Stimulated activated naive CD8-positive, alpha-beta T cell treated with anti-CD3 and anti-CD28 coated beads, Interleukin-15, Interleukin-2, amounts not matched to agents 100 ng/mL and 50 ng/mL, for 24 hours (primary cell): Measurements from ENCODE around the gene CPEB1.
"Not testable (repeated sequence)": the region's sequence is repeated elsewhere in the genome, so short reads cannot be mapped to it uniquely, and the experiment has no call there.

ENCODE experiments used
- H3K27ac Mint-ChIP-seq: one replicate; pipeline ENCODE4 v1.8.0; 2021; ENCODE audit warnings: mild to moderate bottlenecking, mixed read lengths
- H3K27me3 Mint-ChIP-seq: one replicate; pipeline ENCODE4 v1.8.0; 2021; ENCODE audit warnings: mixed read lengths
- H3K36me3 Mint-ChIP-seq: one replicate; pipeline ENCODE4 v1.8.0; 2021; ENCODE audit warnings: low read depth, mixed read lengths
- H3K4me1 Mint-ChIP-seq: one replicate; pipeline ENCODE4 v1.8.0; 2021; ENCODE audit warnings: low read depth, mixed read lengths
- H3K4me3 Mint-ChIP-seq: one replicate; pipeline ENCODE4 v1.8.0; 2021; ENCODE audit warnings: mild to moderate bottlenecking, mixed read lengths
- H3K9me3 Mint-ChIP-seq: one replicate; pipeline ENCODE4 v1.8.0; 2021; ENCODE audit warnings: mixed read lengths

CPEB1 gene

GRCh38 chr15:82656641-82657266 lies 9.6 kb upstream of the CPEB1 start:
- Mint-ChIP-seq H3K27ac (no peak overlapping the region), H3K27me3 (peaks cover 7% of the 10 kb centered on the region)

GRCh38 chr15:82655606-82656005 lies 8.4 kb upstream of the CPEB1 start:
- H3K27ac Mint-ChIP-seq, result no peak overlapping the region
- no peaks in the 10 kb centered on the region for H3K4me1 Mint-ChIP-seq
- H3K27me3 Mint-ChIP-seq, result peaks cover 7% of the 10 kb centered on the region
- H3K4me3 Mint-ChIP-seq, result no peak overlapping the region
- H3K9me3 Mint-ChIP-seq, result no peaks in the 10 kb centered on the region
- H3K36me3 Mint-ChIP-seq, result no peaks in the 10 kb centered on the region

More at GRCh38 chr15:82656641-82657266, 9.6 kb upstream of the CPEB1 start:
- no peaks in the 10 kb centered on the region for H3K4me1 Mint-ChIP-seq
- H3K36me3 Mint-ChIP-seq, result no peaks in the 10 kb centered on the region
- H3K4me3 Mint-ChIP-seq, result no peak overlapping the region
- H3K9me3 Mint-ChIP-seq, result no peaks in the 10 kb centered on the region

- Mint-ChIP-seq H3K9me3 (no peaks in the 10 kb centered on the region), H3K4me3 (no peak overlapping the region), H3K36me3 (no peaks in the 10 kb centered on the region), H3K4me1 (no peaks in the 10 kb centered on the region), H3K27me3 (peaks cover 12% of the 10 kb centered on the region), H3K27ac (no peak overlapping the region)
These were observed 6.5 kb upstream of the CPEB1 start for GRCh38 chr15:82653483-82654168.

- H3K4me1 Mint-ChIP-seq, result peaks cover 5% of the 10 kb centered on the region
- no peak overlapping the region for H3K4me3 Mint-ChIP-seq
- H3K9me3 Mint-ChIP-seq, result no peaks in the 10 kb centered on the region
- no peaks in the 10 kb centered on the region for H3K36me3 Mint-ChIP-seq
- H3K27me3 Mint-ChIP-seq, result peaks cover 18% of the 10 kb centered on the region
- H3K27ac Mint-ChIP-seq, result no peak overlapping the region
These were observed 4.5 kb upstream of the CPEB1 start for GRCh38 chr15:82651708-82652107.

GRCh38 chr15:82650046-82650670 lies 3.0 kb upstream of the CPEB1 start:
- H3K27me3 Mint-ChIP-seq, result peaks cover 24% of the 10 kb centered on the region
- no peak overlapping the region for H3K27ac Mint-ChIP-seq
- H3K9me3 Mint-ChIP-seq, result no peaks in the 10 kb centered on the region
- peaks cover 8% of the 10 kb centered on the region for H3K4me1 Mint-ChIP-seq
- no peaks in the 10 kb centered on the region for H3K36me3 Mint-ChIP-seq
- H3K4me3 Mint-ChIP-seq, result no peak overlapping the region

- H3K9me3 Mint-ChIP-seq, result no peaks in the 10 kb centered on the region
- H3K4me3 Mint-ChIP-seq, result no peak overlapping the region
- H3K4me1 Mint-ChIP-seq, result peaks cover 8% of the 10 kb centered on the region
- no peak overlapping the region for H3K27ac Mint-ChIP-seq
- peaks cover 29% of the 10 kb centered on the region for H3K27me3 Mint-ChIP-seq
- no peaks in the 10 kb centered on the region for H3K36me3 Mint-ChIP-seq
These were observed 2.2 kb upstream of the CPEB1 start for GRCh38 chr15:82649226-82649999.

- no peaks in the 10 kb centered on the region for H3K9me3 Mint-ChIP-seq
- H3K27me3 Mint-ChIP-seq, result peaks cover 33% of the 10 kb centered on the region
- H3K4me1 Mint-ChIP-seq, result peaks cover 8% of the 10 kb centered on the region
- peak overlapping the region; percentile 43 for H3K4me3 Mint-ChIP-seq
- no peaks in the 10 kb centered on the region for H3K36me3 Mint-ChIP-seq
- H3K27ac Mint-ChIP-seq, result no peak overlapping the region
These were observed 1.3 kb upstream of the CPEB1 start for GRCh38 chr15:82648257-82649103.

- Mint-ChIP-seq H3K4me1 (peaks cover 8% of the 10 kb centered on the region), H3K4me3 (peak overlapping the region; percentile 43), H3K27me3 (peaks cover 37% of the 10 kb centered on the region), H3K9me3 (no peaks in the 10 kb centered on the region), H3K27ac (no peak overlapping the region), H3K36me3 (no peaks in the 10 kb centered on the region)
These were observed 683 bp upstream of the CPEB1 start for GRCh38 chr15:82647835-82648256.

GRCh38 chr15:82646250-82647044 lies 716 bp downstream of the CPEB1 start:
- Mint-ChIP-seq H3K4me1 (peaks cover 8% of the 10 kb centered on the region), H3K4me3 (peak overlapping the region; percentile 54)

GRCh38 chr15:82644967-82645852 lies 2.0 kb downstream of the CPEB1 start:
- not testable (repeated sequence) for H3K27ac Mint-ChIP-seq, H3K4me3 Mint-ChIP-seq, H3K9me3 Mint-ChIP-seq, H3K4me1 Mint-ChIP-seq, H3K36me3 Mint-ChIP-seq
- peaks cover 44% of the 10 kb centered on the region for H3K27me3 Mint-ChIP-seq

More at GRCh38 chr15:82646250-82647044, 716 bp downstream of the CPEB1 start:
- no peaks in the 10 kb centered on the region for H3K36me3 Mint-ChIP-seq
- H3K27ac Mint-ChIP-seq, result no peak overlapping the region
- H3K9me3 Mint-ChIP-seq, result no peaks in the 10 kb centered on the region
- H3K27me3 Mint-ChIP-seq, result peaks cover 36% of the 10 kb centered on the region

- H3K4me3 Mint-ChIP-seq, result no peak overlapping the region
- H3K9me3 Mint-ChIP-seq, result no peaks in the 10 kb centered on the region
- H3K27ac Mint-ChIP-seq, result no peak overlapping the region
- peaks cover 8% of the 10 kb centered on the region for H3K4me1 Mint-ChIP-seq
- H3K27me3 Mint-ChIP-seq, result peaks cover 43% of the 10 kb centered on the region
- no peaks in the 10 kb centered on the region for H3K36me3 Mint-ChIP-seq
These were observed 3.2 kb downstream of the CPEB1 start for GRCh38 chr15:82643992-82644391.

- no peak overlapping the region for H3K27ac Mint-ChIP-seq
- peaks cover 3% of the 10 kb centered on the region for H3K4me1 Mint-ChIP-seq
- H3K9me3 Mint-ChIP-seq, result no peaks in the 10 kb centered on the region
- H3K27me3 Mint-ChIP-seq, result peaks cover 33% of the 10 kb centered on the region
- H3K4me3 Mint-ChIP-seq, result no peak overlapping the region
- no peaks in the 10 kb centered on the region for H3K36me3 Mint-ChIP-seq
These were observed 4.5 kb downstream of the CPEB1 start for GRCh38 chr15:82642656-82643055.
